Erythroblast (primary cell): ENCODE data around the gene TCERG1L.

Source experiments
- GATA1 ChIP-seq: IDR thresholded peaks from 2 replicates; pipeline ENCODE4 v1.6.1; 2011; ENCODE audit warnings: low read depth, mild to moderate bottlenecking, control low read depth, low read length, moderate library complexity
- POLR2A ChIP-seq: IDR thresholded peaks from 2 replicates; pipeline ENCODE4 v1.6.1; 2011; ENCODE audit warnings: mild to moderate bottlenecking, low read length

DNA sequence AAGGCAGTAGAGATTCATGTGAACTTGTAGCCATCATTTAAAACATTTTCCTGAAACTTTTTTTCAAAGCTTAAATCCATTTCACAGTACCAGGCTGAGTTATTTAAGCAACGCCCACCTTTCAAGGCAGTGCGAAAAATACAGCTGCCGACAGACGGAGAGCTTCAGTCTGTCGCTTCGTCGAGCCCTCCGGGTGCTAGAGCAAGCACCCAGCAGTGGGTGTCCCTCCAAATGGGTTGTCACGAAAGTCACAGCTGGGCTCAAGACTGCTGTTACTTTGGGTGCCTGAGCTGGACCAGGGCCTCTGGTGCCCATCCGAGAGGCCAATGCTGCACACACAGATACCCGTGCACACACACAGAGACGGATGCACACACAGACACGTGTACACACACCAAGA, 135.6 kb downstream of the TCERG1L start:
- no peak for TF ChIP-seq POLR2A
- no peak for TF ChIP-seq GATA1
